Uterus (tissue), 2 donors: ENCODE results near the gene RPLP2.

ENCODE experiments used
- POLR2A ChIP-seq, 2 donors: fragments of 450-650 bp; IDR thresholded peaks; one replicate each; pipeline ENCODE4 v1.6.1; 2016; ENCODE audit warnings: antibody characterized with exemption in 2 of 2, mild to moderate bottlenecking in 1 of 2, moderate library complexity in 1 of 2
- TF ChIP-seq, protein P1 (sequence below), 4 experiments: fragments of 200-600 bp in 2 of 4; fragments of 450-650 bp in 2 of 4; sonication (generic) in 2 of 4; IDR thresholded peaks; one replicate each; pipeline ENCODE4 v1.5.1; 2016 to 2019; ENCODE audit warnings: antibody characterized with exemption in 4 of 4, mild to moderate bottlenecking in 2 of 4, moderate library complexity in 1 of 4

DNA sequence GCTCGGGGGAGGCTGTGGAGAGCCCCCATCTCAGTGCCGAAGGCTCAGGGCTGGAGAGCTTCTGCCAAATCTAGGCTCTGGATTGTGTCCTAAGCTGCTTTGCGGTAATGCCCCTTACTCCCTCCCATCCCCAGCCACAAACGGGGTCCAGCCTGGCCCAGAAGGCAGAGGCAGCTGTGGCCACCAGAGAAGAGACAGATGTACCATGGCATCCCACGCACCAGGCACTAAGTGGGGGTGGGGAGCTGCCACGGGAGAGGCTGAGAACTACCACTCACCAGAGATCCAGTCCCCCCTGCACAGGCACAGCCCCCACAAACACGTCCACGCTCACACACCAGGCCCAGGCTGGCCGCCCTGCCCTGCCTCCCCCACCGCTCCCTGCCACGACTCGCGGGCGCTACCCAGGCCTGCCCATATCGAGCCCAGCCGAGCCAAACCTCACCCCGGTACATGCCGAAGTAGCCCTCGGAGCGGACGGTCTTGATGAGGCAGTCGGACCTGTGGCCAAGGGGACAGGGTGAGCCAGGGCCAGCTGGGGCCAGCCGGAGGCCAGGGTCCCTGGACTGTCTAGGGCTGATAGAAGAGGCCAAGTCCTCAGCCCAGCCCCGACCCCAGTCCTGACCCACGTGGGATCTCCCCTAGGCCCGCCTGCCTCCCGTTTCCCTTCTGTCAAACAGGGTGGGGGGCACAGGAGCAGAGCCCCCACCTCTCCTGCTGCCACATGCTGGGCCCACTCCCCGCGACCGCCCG is 15.6 kb upstream of the RPLP2 start:
- TF ChIP-seq, protein P1, sequence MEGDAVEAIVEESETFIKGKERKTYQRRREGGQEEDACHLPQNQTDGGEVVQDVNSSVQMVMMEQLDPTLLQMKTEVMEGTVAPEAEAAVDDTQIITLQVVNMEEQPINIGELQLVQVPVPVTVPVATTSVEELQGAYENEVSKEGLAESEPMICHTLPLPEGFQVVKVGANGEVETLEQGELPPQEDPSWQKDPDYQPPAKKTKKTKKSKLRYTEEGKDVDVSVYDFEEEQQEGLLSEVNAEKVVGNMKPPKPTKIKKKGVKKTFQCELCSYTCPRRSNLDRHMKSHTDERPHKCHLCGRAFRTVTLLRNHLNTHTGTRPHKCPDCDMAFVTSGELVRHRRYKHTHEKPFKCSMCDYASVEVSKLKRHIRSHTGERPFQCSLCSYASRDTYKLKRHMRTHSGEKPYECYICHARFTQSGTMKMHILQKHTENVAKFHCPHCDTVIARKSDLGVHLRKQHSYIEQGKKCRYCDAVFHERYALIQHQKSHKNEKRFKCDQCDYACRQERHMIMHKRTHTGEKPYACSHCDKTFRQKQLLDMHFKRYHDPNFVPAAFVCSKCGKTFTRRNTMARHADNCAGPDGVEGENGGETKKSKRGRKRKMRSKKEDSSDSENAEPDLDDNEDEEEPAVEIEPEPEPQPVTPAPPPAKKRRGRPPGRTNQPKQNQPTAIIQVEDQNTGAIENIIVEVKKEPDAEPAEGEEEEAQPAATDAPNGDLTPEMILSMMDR (IDR thresholded peaks at IDR 0.05) = no peak
- TF ChIP-seq POLR2A (IDR thresholded peaks at IDR 0.05) = no peak
